GM21717 (cell line): ENCODE data around the gene KATNB1.
"Not testable (repeated sequence)": the region's sequence is repeated elsewhere in the genome, so short reads cannot be mapped to it uniquely, and the experiment has no call there.

ENCODE experiments used
- ATAC-seq: cut with Tn5 transposase; IDR thresholded peaks from one replicate; pipeline ENCODE4 v1.9.1; 2021; ENCODE audit warnings: mild to moderate bottlenecking, moderate library complexity; ENCODE audit not compliant: unreplicated experiment

KATNB1 gene

DNA sequence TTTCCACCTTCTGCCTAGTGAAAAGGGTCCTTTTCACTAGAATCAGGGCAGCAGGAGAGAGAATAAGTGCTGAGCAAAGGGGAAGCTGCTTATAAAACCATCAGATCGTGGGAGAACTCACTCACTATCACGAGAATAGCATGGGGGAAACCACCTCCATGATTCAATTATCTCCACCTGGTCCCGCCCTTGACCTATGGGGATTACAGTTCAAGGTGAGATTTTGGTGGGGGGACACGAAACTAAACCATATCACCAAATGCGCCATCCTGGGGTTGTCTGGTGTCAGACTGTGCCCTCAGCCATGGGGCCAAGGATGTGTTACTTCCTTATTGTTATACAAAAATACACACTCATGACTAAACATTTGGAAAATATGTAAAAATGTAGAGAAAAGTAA, 10.4 kb upstream of the KATNB1 start:
- ATAC-seq: no peak

DNA sequence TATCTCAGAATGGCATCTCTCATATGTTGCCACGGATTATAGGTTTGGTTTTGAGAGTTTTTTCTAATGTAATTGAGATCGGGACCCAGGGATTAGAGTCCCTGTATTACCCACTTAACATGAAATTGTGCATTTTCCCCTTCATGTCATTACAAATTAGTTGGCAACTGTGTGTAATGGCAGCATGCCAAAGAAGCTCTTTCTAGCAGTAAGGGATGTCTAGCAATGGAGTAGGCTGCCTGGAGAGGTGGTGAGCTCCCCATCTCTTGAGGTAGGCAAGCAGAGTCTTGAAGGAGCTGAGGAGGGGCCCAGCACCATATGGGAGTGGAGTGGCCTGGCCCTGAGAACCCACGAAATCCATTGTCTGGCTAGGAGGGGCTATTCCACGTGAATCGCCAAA, 10.0 kb upstream of the KATNB1 start:
- no peak for ATAC-seq

- no peak for ATAC-seq
Observed at GRCh38 chr16:57725976-57726375, 9.6 kb upstream of the KATNB1 start.

DNA sequence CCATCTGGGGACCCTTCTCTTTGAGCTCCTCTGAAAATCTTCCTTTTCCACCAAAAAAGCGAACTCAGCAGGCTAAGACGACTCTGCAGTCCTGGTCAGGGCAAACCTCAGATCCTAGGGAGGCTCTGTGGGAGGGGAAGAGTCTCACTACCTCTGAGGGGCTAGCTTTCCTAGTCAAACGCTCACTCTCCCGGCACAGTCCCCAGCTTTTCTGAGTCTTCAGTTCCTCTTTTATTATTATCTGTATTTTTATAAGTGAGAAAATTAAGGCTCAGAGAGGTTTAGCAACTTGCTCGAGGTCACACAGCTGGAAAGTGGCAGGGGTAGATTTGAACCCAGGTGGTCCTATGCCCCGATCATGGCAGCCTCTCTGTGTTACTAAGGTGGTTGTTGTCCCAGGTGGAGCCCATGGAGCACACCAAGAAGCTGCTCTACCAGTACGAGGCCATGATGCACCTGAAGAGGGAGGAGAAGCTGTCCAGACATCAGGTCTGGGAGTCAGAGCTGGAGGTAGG, 9.1 kb upstream of the KATNB1 start:
- ATAC-seq: no peak

GRCh38 chr16:57727610-57728009, 8.0 kb upstream of the KATNB1 start:
- ATAC-seq: no peak

DNA sequence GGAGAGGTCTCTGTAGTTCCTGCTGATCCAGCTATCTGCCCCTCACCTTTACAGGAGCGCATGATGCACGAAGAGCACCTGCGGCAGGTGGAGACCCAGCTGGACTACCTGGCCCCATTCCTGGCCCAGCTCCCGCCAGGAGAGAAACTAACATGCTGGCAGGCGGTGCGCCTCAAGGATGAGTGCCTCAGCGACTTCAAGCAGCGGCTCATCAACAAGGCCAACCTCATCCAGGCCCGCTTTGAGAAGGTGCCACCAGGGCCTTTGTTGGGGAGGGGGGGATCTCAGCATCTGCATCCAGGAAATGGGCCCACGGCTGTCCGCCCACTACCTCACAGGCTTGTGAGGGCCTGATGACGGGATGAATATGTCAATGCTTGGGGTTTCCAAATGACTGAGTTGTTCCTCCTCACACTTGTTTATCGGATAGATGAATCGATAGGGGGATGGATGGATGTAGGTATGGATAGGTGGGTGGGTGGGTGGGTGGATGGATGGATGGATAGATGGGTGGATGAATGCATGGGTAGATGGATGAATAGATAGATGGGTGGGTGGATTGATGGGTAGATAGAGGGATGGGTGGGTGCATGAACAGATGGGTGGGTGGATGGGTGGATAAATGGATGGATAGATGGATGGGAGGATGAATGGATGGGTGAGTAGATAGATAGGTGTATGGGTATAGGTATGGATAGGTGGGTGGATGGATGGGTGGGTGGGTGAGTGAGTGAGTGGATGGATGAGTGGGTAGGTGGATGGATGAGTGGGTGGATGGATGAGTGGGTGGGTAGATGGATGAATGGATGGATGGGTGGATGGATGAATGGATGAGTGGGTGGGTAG, 7.0 kb upstream of the KATNB1 start:
- ATAC-seq: no peak

DNA sequence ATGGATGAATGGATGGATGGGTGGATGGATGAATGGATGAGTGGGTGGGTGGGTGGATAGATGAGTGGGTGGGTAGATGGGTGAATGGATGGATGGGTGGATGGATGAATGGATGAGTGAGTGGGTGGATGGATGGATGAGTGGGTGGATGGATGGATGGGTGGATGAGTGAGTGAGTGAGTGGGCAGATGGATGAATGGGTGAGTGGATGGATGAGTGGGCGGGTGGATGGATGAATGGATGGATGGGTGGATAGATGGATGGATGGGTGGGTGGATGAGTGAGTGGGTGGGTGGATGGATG, 6.4 kb upstream of the KATNB1 start:
- ATAC-seq: no peak

GRCh38 chr16:57729852-57730251, 5.7 kb upstream of the KATNB1 start:
- not testable (repeated sequence) for ATAC-seq

DNA sequence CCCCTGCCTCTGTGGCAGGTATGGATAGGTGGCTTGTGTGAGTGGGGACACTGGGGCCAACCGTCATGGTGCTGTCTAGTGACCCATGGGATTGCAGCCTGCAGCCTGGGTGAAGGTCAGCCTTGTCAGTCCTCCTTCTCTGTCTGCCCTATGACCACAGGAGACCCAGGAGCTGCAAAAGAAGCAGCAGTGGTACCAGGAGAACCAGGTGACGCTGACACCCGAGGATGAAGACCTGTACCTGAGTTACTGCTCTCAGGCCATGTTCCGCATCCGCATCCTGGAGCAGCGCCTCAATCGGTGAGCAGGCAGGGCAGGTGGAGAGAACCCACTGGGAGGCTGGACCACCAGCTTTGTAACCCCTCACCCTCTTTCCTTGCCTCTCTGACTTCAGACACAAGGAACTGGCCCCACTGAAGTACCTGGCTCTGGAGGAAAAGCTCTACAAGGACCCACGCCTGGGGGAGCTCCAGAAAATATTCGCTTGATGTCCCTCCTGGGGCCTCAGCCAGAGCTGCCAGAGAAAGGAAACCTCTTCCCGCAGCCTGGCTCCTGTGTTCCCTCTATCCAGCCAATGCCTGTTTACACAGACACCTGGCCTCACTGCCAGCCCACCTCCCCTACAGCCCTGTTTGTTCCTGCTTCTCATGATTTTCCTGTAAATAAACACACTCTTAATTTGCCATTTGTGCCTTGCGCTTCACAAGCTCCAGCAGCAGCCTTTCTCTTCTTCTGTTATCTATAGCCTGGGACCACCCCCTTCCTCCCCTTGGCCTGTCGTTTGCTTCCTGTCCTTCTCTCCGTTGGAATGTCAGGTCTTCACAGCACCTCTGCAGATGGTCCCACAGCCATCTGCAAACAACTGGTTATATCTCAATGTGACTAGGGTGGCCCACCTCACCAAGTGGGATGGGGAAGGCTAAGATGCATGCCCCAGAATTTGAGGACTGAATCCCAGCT, 4.5 kb upstream of the KATNB1 start:
- no peak for ATAC-seq

GRCh38 chr16:57732037-57732436, 3.5 kb upstream of the KATNB1 start:
- no peak for ATAC-seq

DNA sequence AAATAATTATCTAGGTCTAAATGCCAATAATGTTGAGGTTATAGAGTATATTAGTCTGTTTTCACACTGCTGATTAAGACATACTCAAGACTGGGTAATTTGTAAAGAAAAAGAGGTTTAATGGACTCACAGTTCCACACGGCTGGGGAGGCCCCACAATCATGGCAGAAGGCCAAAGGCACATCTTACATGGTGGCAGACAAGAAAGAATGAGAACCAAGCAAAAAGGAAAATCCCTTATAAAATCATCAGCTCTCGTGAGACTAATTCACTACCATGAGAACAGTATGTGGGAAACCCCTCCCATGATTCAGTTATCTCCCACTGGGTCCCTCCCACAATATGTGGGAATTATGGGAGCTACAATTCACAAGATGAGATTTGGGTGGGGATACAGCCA, 2.9 kb upstream of the KATNB1 start:
- no peak for ATAC-seq

- peak; percentile 3 for ATAC-seq
Observed at GRCh38 chr16:57734308-57734924, 1.2 kb upstream of the KATNB1 start.

DNA sequence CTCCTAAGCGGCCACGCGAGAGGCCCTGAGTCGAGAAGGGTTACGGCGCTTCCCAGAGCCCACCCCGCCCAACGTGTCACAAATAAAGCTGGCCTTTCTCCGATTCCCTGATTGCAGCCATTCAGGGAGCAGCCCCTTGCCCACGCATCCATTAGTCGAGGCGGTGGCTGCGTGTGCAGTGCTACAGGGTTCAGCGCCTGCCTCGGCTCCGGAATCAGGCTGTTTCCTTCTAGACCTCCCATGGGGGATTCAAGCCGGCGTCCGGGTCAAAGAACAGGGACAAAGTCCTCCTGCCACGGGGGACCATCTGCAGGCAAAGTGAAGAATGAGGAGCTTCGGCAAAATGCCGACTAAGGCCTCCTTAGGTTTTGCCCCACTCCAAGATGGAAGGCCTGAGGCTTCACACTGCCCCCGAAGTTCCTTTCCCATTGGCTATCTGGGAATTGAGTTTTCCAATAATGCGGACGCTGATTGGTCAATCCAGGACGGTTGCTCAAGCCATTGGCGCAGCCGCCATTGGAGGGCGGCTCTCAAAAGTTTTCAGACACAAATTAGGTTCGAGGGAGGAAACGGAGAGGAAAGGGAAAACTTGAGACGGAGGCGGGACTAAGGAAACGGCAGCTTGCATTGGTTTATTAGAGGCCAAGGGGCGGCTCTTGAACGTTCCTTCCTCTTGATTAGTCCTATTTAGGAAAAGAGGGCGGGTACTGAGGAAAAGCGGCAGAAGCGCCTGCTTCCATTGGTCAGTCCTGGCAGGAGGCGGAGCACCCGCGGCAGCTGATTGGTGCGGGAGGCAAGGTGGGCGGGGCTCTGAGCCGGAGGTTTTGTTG, 430 bp upstream of the KATNB1 start:
- ATAC-seq: peak; percentile 86

DNA sequence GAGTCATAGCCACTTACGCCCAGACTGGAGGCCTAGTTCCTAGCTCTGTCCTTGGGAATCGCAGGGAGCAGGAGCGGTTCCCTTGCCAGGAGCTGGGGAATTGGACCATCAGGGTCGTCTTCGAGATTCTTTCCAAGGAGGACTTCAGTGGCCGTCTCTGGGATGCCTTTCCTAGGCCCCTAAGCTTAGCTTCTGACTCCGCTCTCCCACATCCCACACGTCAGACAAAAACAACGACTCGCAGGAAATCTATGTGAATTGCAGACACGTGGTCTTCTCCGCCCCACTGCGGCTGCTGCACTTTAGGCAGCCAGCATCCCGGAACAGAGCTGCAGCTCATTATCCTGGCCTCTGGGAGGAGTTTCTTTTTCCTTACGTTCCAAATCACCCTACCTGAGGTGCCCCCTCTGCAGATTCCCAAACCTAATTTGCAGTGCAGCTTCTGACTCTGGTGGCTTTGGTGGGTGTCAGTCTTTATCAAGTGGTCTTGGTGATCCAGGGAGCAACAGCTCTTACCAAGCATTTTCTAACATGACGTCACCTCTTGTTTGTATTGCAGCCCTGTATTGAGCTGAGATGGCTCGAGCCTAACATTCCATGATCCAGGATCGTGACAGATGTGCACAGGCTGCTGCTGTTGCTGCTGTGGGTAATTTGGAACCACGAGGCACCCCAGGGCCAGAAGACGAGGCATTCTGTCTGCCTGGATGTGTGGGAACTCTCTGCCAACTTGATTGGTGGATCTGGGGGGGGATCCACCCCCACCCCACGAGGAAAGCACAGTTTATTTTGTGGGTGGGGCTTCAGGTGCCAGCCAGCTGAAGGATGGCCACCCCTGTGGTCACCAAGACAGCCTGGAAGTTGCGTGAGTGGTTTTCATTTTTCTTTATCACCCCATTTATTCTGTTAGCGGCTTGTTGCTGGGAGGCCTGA, 1.1 kb downstream of the KATNB1 start:
- no peak for ATAC-seq

- ATAC-seq: no peak
Observed at GRCh38 chr16:57738844-57739243, 3.3 kb downstream of the KATNB1 start.

DNA sequence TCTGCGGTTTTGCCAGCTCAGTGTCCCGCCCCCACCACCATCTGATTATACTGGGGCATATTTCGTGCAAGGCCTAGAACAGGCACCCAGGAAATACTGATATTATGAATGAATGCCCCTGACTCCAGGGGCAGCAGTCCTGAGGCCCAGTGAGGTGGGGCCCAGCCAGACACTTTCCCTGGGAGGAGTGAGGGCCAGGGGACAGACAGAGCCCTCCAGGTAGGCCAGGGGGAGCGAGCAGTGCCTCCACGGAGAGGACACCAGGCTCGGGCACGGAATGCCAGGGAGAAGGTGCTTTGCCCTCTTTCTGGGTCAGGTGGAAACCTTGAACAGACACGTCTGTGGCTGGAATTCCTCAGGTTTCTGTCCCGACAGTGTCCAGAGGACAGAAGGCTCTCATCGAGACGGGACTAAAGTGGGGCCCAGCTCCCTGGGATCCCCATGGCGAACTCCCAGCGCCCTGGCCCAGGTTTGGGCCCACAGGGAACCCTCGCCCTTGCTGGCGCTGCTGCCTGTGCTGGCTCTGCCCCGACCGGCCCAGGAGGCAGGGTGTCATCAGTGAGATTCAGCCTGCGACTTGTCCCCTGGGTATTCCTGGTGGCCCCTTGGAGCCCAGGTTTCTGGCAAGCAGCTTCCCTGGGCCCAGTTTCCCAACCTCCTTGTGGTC, 4.3 kb downstream of the KATNB1 start:
- no peak for ATAC-seq

GRCh38 chr16:57740423-57741071, 5.0 kb downstream of the KATNB1 start:
- no peak for ATAC-seq

DNA sequence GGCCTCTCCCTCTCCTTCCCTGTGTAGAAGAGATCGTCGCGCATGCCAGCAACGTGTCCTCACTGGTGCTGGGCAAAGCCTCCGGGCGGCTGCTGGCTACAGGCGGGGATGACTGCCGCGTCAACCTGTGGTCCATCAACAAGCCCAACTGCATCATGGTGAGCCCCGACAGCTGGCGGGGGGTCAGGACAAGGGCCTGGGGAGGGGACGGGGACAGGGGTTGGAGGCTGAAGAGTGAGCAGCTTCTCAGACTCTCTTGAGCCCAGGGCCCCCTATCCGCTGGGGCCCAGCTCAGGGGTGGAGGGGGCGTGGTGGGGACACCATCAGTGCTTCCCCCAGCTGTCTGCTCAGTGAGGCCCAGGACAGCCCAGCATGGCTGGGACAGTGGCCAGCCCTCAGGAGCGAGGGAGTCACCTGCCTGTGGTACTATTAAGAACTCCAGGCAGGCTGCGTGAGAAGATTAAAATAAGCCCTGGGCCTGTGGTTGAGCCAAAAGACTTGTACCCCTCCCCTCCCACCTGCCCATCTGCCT, 6.2 kb downstream of the KATNB1 start:
- no peak for ATAC-seq
